ENCODE results near the gene PHF13. TPM values are rescaled to one million over a fixed set of nuclear protein-coding genes. Genes with fewer than 3 reads are reported as not detected.

PHF13 gene
- polyA plus RNA-seq, 1 donor from 2014 or later = 11.0 TPM

DNA sequence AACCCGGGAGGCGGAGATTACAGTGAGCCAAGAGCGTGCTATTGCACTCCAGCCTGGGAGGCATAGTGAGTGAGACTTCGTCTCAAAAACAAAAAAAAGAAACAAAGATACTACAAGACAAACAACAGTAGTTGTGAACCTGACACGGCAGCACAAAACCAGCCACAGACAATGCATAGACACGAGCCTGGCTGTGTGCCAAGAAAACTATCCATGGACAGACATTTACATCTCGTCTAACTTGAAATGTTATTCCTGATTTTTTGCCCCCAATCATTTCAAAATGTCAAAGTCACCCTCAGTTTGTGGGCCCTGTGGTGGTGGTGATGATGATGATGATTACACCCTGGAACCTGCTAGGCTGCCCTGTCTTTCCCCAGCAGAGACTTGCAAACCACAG lies 17.2 kb upstream of the PHF13 start:
- Histone ChIP-seq H3K9ac (ENCODE audit: low read length) (no peak overlapping the region), H3K79me2 (replicated peaks; ENCODE audit: insufficient read depth, low read length) (no peaks in the 10 kb centered on the region), H3K36me3 (ENCODE audit: insufficient read depth, low read length) (no peaks in the 10 kb centered on the region), H3F3A (ENCODE audit: insufficient read depth, low read length, poor library complexity, severe bottlenecking) (no peaks in the 10 kb centered on the region), H3K27ac (ENCODE audit: low read length) (no peak overlapping the region), H3K4me2 (ENCODE audit: low read length) (no peak overlapping the region), H3K27me3 (ENCODE audit: insufficient read depth, low read depth, low read length) (peaks cover 5% of the 10 kb centered on the region), H4K20me1 (ENCODE audit: insufficient read depth) (no peaks in the 10 kb centered on the region), H3K9me3 (ENCODE audit: low read length) (no peaks in the 10 kb centered on the region), H2AFZ (ENCODE audit: low read depth, low read length) (no peak overlapping the region), H3K4me3 (ENCODE audit: low read length) (no peak overlapping the region), H3K9me2 (ENCODE audit: insufficient read depth, low read length) (no peaks in the 10 kb centered on the region)
- TF ChIP-seq POLR2AphosphoS5 (IDR thresholded peaks at IDR 0.05) (no peak), TAF1 (IDR thresholded peaks at IDR 0.05; ENCODE audit: low read depth) (no peak), SMC3 (conservative IDR thresholded peaks at IDR 0.05; ENCODE audit: poor library complexity) (no peak), EP300 (conservative IDR thresholded peaks at IDR 0.05; ENCODE audit: poor library complexity, severe bottlenecking) (no peak), RAD21 (conservative IDR thresholded peaks at IDR 0.05) (no peak), MXI1 (conservative IDR thresholded peaks at IDR 0.05; ENCODE audit: poor library complexity, severe bottlenecking) (no peak), EZH2 (IDR thresholded peaks at IDR 0.05; ENCODE audit: borderline replicate concordance, insufficient read depth, low read length, poor library complexity, severe bottlenecking) (no peak)
- TF ChIP-seq, protein P1, sequence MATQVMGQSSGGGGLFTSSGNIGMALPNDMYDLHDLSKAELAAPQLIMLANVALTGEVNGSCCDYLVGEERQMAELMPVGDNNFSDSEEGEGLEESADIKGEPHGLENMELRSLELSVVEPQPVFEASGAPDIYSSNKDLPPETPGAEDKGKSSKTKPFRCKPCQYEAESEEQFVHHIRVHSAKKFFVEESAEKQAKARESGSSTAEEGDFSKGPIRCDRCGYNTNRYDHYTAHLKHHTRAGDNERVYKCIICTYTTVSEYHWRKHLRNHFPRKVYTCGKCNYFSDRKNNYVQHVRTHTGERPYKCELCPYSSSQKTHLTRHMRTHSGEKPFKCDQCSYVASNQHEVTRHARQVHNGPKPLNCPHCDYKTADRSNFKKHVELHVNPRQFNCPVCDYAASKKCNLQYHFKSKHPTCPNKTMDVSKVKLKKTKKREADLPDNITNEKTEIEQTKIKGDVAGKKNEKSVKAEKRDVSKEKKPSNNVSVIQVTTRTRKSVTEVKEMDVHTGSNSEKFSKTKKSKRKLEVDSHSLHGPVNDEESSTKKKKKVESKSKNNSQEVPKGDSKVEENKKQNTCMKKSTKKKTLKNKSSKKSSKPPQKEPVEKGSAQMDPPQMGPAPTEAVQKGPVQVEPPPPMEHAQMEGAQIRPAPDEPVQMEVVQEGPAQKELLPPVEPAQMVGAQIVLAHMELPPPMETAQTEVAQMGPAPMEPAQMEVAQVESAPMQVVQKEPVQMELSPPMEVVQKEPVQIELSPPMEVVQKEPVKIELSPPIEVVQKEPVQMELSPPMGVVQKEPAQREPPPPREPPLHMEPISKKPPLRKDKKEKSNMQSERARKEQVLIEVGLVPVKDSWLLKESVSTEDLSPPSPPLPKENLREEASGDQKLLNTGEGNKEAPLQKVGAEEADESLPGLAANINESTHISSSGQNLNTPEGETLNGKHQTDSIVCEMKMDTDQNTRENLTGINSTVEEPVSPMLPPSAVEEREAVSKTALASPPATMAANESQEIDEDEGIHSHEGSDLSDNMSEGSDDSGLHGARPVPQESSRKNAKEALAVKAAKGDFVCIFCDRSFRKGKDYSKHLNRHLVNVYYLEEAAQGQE (IDR thresholded peaks at IDR 0.05; ENCODE audit: borderline replicate concordance) = no peak
- TF ChIP-seq, protein P2, sequence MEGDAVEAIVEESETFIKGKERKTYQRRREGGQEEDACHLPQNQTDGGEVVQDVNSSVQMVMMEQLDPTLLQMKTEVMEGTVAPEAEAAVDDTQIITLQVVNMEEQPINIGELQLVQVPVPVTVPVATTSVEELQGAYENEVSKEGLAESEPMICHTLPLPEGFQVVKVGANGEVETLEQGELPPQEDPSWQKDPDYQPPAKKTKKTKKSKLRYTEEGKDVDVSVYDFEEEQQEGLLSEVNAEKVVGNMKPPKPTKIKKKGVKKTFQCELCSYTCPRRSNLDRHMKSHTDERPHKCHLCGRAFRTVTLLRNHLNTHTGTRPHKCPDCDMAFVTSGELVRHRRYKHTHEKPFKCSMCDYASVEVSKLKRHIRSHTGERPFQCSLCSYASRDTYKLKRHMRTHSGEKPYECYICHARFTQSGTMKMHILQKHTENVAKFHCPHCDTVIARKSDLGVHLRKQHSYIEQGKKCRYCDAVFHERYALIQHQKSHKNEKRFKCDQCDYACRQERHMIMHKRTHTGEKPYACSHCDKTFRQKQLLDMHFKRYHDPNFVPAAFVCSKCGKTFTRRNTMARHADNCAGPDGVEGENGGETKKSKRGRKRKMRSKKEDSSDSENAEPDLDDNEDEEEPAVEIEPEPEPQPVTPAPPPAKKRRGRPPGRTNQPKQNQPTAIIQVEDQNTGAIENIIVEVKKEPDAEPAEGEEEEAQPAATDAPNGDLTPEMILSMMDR (IDR thresholded peaks at IDR 0.05; ENCODE audit: poor library complexity, severe bottlenecking) = no peak

DNA sequence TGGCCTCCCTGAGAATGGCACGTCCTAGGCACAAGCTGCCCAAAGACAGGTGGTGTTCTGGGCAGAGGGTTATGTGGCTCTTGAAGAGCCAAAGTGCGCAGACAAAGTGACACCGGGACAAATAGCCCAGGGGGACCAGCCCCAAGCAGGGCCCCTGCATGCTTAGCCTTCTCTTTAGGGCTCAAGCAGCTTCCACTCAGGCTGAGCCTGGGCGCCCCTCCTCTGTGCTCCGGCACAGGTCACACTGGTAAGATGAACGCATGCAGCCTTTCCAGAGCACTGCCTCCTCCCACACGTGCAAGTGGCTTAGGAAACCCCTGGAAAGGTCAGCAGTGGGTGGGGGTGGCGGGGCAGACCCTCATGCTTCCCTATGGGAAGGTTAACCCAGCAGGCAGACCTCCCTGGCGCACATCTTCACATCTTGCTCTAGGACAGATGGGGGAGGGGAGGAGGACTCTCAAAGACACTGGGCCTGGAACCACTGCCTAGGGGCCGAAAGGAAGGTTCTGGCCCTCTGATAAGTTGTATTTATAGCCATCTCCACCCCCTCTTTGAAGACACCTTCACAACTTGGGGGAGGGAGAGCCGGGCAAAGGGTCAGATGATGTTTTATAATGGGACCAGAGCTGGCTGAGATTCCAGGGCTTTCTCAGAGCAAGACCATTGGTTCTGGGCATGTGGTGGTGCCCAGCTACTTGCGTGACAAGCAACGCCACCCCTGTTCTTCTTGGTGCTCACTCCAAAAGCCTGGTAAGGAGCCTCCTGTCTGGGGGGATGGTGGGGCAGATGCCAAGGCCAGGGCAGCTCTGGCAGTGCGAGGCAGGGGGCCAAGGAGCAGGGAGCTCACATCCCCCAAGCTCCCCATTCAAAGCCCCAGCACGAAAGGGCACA lies 16.4 kb upstream of the PHF13 start:
- no peaks in the 10 kb centered on the region for H3F3A ChIP-seq (ENCODE audit: insufficient read depth, low read length, poor library complexity, severe bottlenecking)
- no peak overlapping the region for H2AFZ ChIP-seq (ENCODE audit: low read depth, low read length)
- H3K36me3 ChIP-seq (ENCODE audit: insufficient read depth, low read length) = no peaks in the 10 kb centered on the region
- no peaks in the 10 kb centered on the region for H4K20me1 ChIP-seq (ENCODE audit: insufficient read depth)
- no peak overlapping the region for H3K27ac ChIP-seq (ENCODE audit: low read length)
- no peak overlapping the region for H3K4me3 ChIP-seq (ENCODE audit: low read length)
- no peaks in the 10 kb centered on the region for H3K79me2 ChIP-seq (replicated peaks; ENCODE audit: insufficient read depth, low read length)
- H3K9ac ChIP-seq (ENCODE audit: low read length) = no peak overlapping the region
- TF ChIP-seq TAF1 (IDR thresholded peaks at IDR 0.05; ENCODE audit: low read depth) (no peak), EZH2 (IDR thresholded peaks at IDR 0.05; ENCODE audit: borderline replicate concordance, insufficient read depth, low read length, poor library complexity, severe bottlenecking) (no peak), SMC3 (conservative IDR thresholded peaks at IDR 0.05; ENCODE audit: poor library complexity) (no peak), MXI1 (conservative IDR thresholded peaks at IDR 0.05; ENCODE audit: poor library complexity, severe bottlenecking) (no peak), POLR2AphosphoS5 (IDR thresholded peaks at IDR 0.05) (no peak), RAD21 (conservative IDR thresholded peaks at IDR 0.05) (no peak), EP300 (conservative IDR thresholded peaks at IDR 0.05; ENCODE audit: poor library complexity, severe bottlenecking) (no peak)
- TF ChIP-seq, protein P1 (IDR thresholded peaks at IDR 0.05; ENCODE audit: borderline replicate concordance) = no peak
- TF ChIP-seq, protein P2 (IDR thresholded peaks at IDR 0.05; ENCODE audit: poor library complexity, severe bottlenecking) = no peak
- no peaks in the 10 kb centered on the region for H3K9me2 ChIP-seq (ENCODE audit: insufficient read depth, low read length)
- H3K4me2 ChIP-seq (ENCODE audit: low read length) = no peak overlapping the region
- H3K27me3 ChIP-seq (ENCODE audit: insufficient read depth, low read depth, low read length) = peaks cover 11% of the 10 kb centered on the region
- H3K9me3 ChIP-seq (ENCODE audit: low read length) = no peaks in the 10 kb centered on the region
